ENCODE data around the gene TRA2A. TPM values are rescaled to one million over a fixed set of nuclear protein-coding genes. Genes with fewer than 3 reads are reported as not detected.

Gene TRA2A
- total RNA-seq, 3 donors from 2014 or later (not counting 1 experiment from before 2014, with no cell fraction given), result 269 to 385 (median 324) TPM

- H3K4me1 Mint-ChIP-seq, result peaks cover 4% of the 10 kb centered on the region in 2 donors
- intact Hi-C loops (cut with micrococcal nuclease), result loop anchor here (10.0 kb wide), 1 partner anchor 1120 kb away; no protein-coding TSS in a partner anchor
- H3K9me3 ChIP-seq (ENCODE audit: control insufficient read depth, insufficient read depth, low read length), result no peaks in the 10 kb centered on the region
- H3K27ac Mint-ChIP-seq, result no peak overlapping the region
- DNase-seq (peak in 1 of 2 donors; percentile 52), ATAC-seq (no peak)
- H3K4me3 Mint-ChIP-seq, result no peak overlapping the region
- no peaks in the 10 kb centered on the region for H3K9me3 Mint-ChIP-seq
- H3K27ac ChIP-seq (ENCODE audit: low read length), result no peak overlapping the region
- H3K27me3 ChIP-seq (ENCODE audit: control insufficient read depth, insufficient read depth, low read length), result no peaks in the 10 kb centered on the region
- no peaks in the 10 kb centered on the region for H3K36me3 ChIP-seq (ENCODE audit: control insufficient read depth, insufficient read depth, low read length)
- no peak for TF ChIP-seq CTCF (IDR thresholded peaks at IDR 0.05)
- no peaks in the 10 kb centered on the region for H3K27me3 Mint-ChIP-seq (ENCODE audit: low read depth in 2 of 2)
- 100% methylated on average over 1 of the region's 2 CpGs for WGBS (ENCODE audit: insufficient coverage)
- H3K4me1 ChIP-seq (ENCODE audit: control insufficient read depth, insufficient read depth, low read length), result peaks cover 4% of the 10 kb centered on the region
- no peak overlapping the region for H3K4me3 ChIP-seq (ENCODE audit: low read length)
- H3K36me3 Mint-ChIP-seq, result no peaks in the 10 kb centered on the region
Measured at GRCh38 chr7:23544913-23545354, 13.2 kb upstream of the TRA2A start.

GRCh38 chr7:23542752-23543151 is 11.0 kb upstream of the TRA2A start:
- Mint-ChIP-seq H3K27me3 (ENCODE audit: low read depth in 2 of 2) (no peaks in the 10 kb centered on the region), H3K36me3 (no peaks in the 10 kb centered on the region), H3K27ac (no peak overlapping the region), H3K4me3 (no peak overlapping the region), H3K4me1 (peaks cover 14% of the 10 kb centered on the region in 2 donors), H3K9me3 (no peaks in the 10 kb centered on the region)
- Histone ChIP-seq H3K27ac (ENCODE audit: low read length) (no peak overlapping the region), H3K27me3 (ENCODE audit: control insufficient read depth, insufficient read depth, low read length) (no peaks in the 10 kb centered on the region), H3K9me3 (ENCODE audit: control insufficient read depth, insufficient read depth, low read length) (no peaks in the 10 kb centered on the region), H3K4me3 (ENCODE audit: low read length) (no peak overlapping the region), H3K36me3 (ENCODE audit: control insufficient read depth, insufficient read depth, low read length) (no peaks in the 10 kb centered on the region), H3K4me1 (ENCODE audit: control insufficient read depth, insufficient read depth, low read length) (peaks cover 8% of the 10 kb centered on the region)
- no peak for DNase-seq
- intact Hi-C loops (cut with micrococcal nuclease), result loop anchor here (10.0 kb wide), 1 partner anchor 1122 kb away; no protein-coding TSS in a partner anchor
- 100% methylated on average over 2 of the region's 3 CpGs for WGBS (ENCODE audit: insufficient coverage)
- no peak for TF ChIP-seq CTCF (IDR thresholded peaks at IDR 0.05)
- no peak for ATAC-seq

GRCh38 chr7:23539494-23539907 is 7.7 kb upstream of the TRA2A start:
- no peak for TF ChIP-seq CTCF (IDR thresholded peaks at IDR 0.05)
- Mint-ChIP-seq H3K4me1 (peaks cover 14% of the 10 kb centered on the region in 2 donors), H3K36me3 (no peaks in the 10 kb centered on the region), H3K27me3 (ENCODE audit: low read depth in 2 of 2) (no peaks in the 10 kb centered on the region), H3K9me3 (no peaks in the 10 kb centered on the region), H3K27ac (peak overlapping the region; percentile 57 to 93), H3K4me3 (peak overlapping the region; percentile 72)
- Histone ChIP-seq H3K27ac (ENCODE audit: low read length) (peak overlapping the region; percentile 58), H3K4me3 (ENCODE audit: low read length) (no peak overlapping the region), H3K4me1 (ENCODE audit: control insufficient read depth, insufficient read depth, low read length) (peaks cover 4% of the 10 kb centered on the region), H3K36me3 (ENCODE audit: control insufficient read depth, insufficient read depth, low read length) (no peaks in the 10 kb centered on the region), H3K27me3 (ENCODE audit: control insufficient read depth, insufficient read depth, low read length) (no peaks in the 10 kb centered on the region), H3K9me3 (ENCODE audit: control insufficient read depth, insufficient read depth, low read length) (no peaks in the 10 kb centered on the region)
- ATAC-seq, result peak in 2 of 3 donors; percentile 52 to 61
- 30% methylated on average over 4 of the region's 4 CpGs for WGBS (ENCODE audit: insufficient coverage)
- peak in 1 of 2 donors; percentile 43 for DNase-seq
- intact Hi-C loops (cut with micrococcal nuclease), result loop anchor here (10.0 kb wide), 1 partner anchor 525 kb away; the partner anchor contains the start of gene HYCC1

- Histone ChIP-seq H3K27ac (ENCODE audit: low read length) (no peak overlapping the region), H3K27me3 (ENCODE audit: control insufficient read depth, insufficient read depth, low read length) (no peaks in the 10 kb centered on the region), H3K36me3 (ENCODE audit: control insufficient read depth, insufficient read depth, low read length) (no peaks in the 10 kb centered on the region), H3K4me1 (ENCODE audit: control insufficient read depth, insufficient read depth, low read length) (peaks cover 4% of the 10 kb centered on the region), H3K9me3 (ENCODE audit: control insufficient read depth, insufficient read depth, low read length) (no peaks in the 10 kb centered on the region), H3K4me3 (ENCODE audit: low read length) (no peak overlapping the region)
- intact Hi-C loops (cut with micrococcal nuclease), result loop anchor here (10.0 kb wide), 1 partner anchor 524 kb away; the partner anchor contains the start of gene HYCC1
- ATAC-seq (no peak), DNase-seq (no peak)
- Mint-ChIP-seq H3K4me1 (peaks cover 14% of the 10 kb centered on the region in 2 donors), H3K27ac (no peak overlapping the region), H3K36me3 (no peaks in the 10 kb centered on the region), H3K27me3 (ENCODE audit: low read depth in 2 of 2) (no peaks in the 10 kb centered on the region), H3K9me3 (no peaks in the 10 kb centered on the region), H3K4me3 (no peak overlapping the region)
- no peak for TF ChIP-seq CTCF (IDR thresholded peaks at IDR 0.05)
- WGBS (ENCODE audit: insufficient coverage), result 97% methylated on average over 2 of the region's 3 CpGs
Measured at GRCh38 chr7:23538301-23538700, 6.5 kb upstream of the TRA2A start.

All from natural killer cell (primary cell).